Stimulated activated naive CD8-positive, alpha-beta T cell treated with anti-CD3 and anti-CD28 coated beads, Interleukin-15, Interleukin-2, amounts not matched to agents 100 ng/mL and 50 ng/mL, for 24 hours (primary cell): Measurements from ENCODE around the gene PLCB4.

ENCODE experiments used
- H3K27ac Mint-ChIP-seq: one replicate; pipeline ENCODE4 v1.8.0; 2021; ENCODE audit warnings: mild to moderate bottlenecking, mixed read lengths
- H3K27me3 Mint-ChIP-seq: one replicate; pipeline ENCODE4 v1.8.0; 2021; ENCODE audit warnings: mixed read lengths
- H3K36me3 Mint-ChIP-seq: one replicate; pipeline ENCODE4 v1.8.0; 2021; ENCODE audit warnings: low read depth, mixed read lengths
- H3K4me1 Mint-ChIP-seq: one replicate; pipeline ENCODE4 v1.8.0; 2021; ENCODE audit warnings: low read depth, mixed read lengths
- H3K4me3 Mint-ChIP-seq: one replicate; pipeline ENCODE4 v1.8.0; 2021; ENCODE audit warnings: mild to moderate bottlenecking, mixed read lengths
- H3K9me3 Mint-ChIP-seq: one replicate; pipeline ENCODE4 v1.8.0; 2021; ENCODE audit warnings: mixed read lengths

Gene PLCB4

GRCh38 chr20:9474835-9475415 lies 406.0 kb downstream of the PLCB4 start:
- Mint-ChIP-seq H3K4me1 (no peaks in the 10 kb centered on the region), H3K4me3 (no peak overlapping the region), H3K36me3 (no peaks in the 10 kb centered on the region), H3K27me3 (no peaks in the 10 kb centered on the region), H3K27ac (no peak overlapping the region), H3K9me3 (no peaks in the 10 kb centered on the region)

GRCh38 chr20:9475456-9475855 lies 406.6 kb downstream of the PLCB4 start:
- H3K27me3 Mint-ChIP-seq: no peaks in the 10 kb centered on the region
- no peak overlapping the region for H3K4me3 Mint-ChIP-seq
- no peaks in the 10 kb centered on the region for H3K4me1 Mint-ChIP-seq
- H3K27ac Mint-ChIP-seq: no peak overlapping the region
- no peaks in the 10 kb centered on the region for H3K9me3 Mint-ChIP-seq
- no peaks in the 10 kb centered on the region for H3K36me3 Mint-ChIP-seq

- H3K9me3 Mint-ChIP-seq: no peaks in the 10 kb centered on the region
- H3K4me1 Mint-ChIP-seq: no peaks in the 10 kb centered on the region
- H3K27me3 Mint-ChIP-seq: no peaks in the 10 kb centered on the region
- no peak overlapping the region for H3K27ac Mint-ChIP-seq
- no peak overlapping the region for H3K4me3 Mint-ChIP-seq
- no peaks in the 10 kb centered on the region for H3K36me3 Mint-ChIP-seq
Observed at GRCh38 chr20:9476174-9476573, 407.3 kb downstream of the PLCB4 start.

- no peaks in the 10 kb centered on the region for H3K4me1 Mint-ChIP-seq
- no peak overlapping the region for H3K4me3 Mint-ChIP-seq
- H3K27ac Mint-ChIP-seq: no peak overlapping the region
- H3K36me3 Mint-ChIP-seq: no peaks in the 10 kb centered on the region
- H3K27me3 Mint-ChIP-seq: no peaks in the 10 kb centered on the region
- H3K9me3 Mint-ChIP-seq: no peaks in the 10 kb centered on the region
Observed at GRCh38 chr20:9476637-9477036, 407.8 kb downstream of the PLCB4 start.

GRCh38 chr20:9478771-9479170 lies 409.9 kb downstream of the PLCB4 start:
- no peak overlapping the region for H3K27ac Mint-ChIP-seq
- H3K4me3 Mint-ChIP-seq: no peak overlapping the region
- H3K4me1 Mint-ChIP-seq: peaks cover 9% of the 10 kb centered on the region
- H3K36me3 Mint-ChIP-seq: no peaks in the 10 kb centered on the region
- peaks cover 5% of the 10 kb centered on the region for H3K9me3 Mint-ChIP-seq
- H3K27me3 Mint-ChIP-seq: no peaks in the 10 kb centered on the region

GRCh38 chr20:9480066-9480465 lies 411.2 kb downstream of the PLCB4 start:
- no peak overlapping the region for H3K4me3 Mint-ChIP-seq
- no peaks in the 10 kb centered on the region for H3K27me3 Mint-ChIP-seq
- peaks cover 9% of the 10 kb centered on the region for H3K4me1 Mint-ChIP-seq
- H3K9me3 Mint-ChIP-seq: peaks cover 5% of the 10 kb centered on the region
- no peaks in the 10 kb centered on the region for H3K36me3 Mint-ChIP-seq
- no peak overlapping the region for H3K27ac Mint-ChIP-seq

- Mint-ChIP-seq H3K27me3 (no peaks in the 10 kb centered on the region), H3K27ac (no peak overlapping the region), H3K4me1 (peaks cover 9% of the 10 kb centered on the region), H3K4me3 (no peak overlapping the region), H3K36me3 (no peaks in the 10 kb centered on the region), H3K9me3 (peaks cover 5% of the 10 kb centered on the region)
Observed at GRCh38 chr20:9482180-9482579, 413.3 kb downstream of the PLCB4 start.

- no peaks in the 10 kb centered on the region for H3K36me3 Mint-ChIP-seq
- no peak overlapping the region for H3K4me3 Mint-ChIP-seq
- no peak overlapping the region for H3K27ac Mint-ChIP-seq
- H3K9me3 Mint-ChIP-seq: peaks cover 5% of the 10 kb centered on the region
- H3K4me1 Mint-ChIP-seq: peaks cover 9% of the 10 kb centered on the region
- no peaks in the 10 kb centered on the region for H3K27me3 Mint-ChIP-seq
Observed at GRCh38 chr20:9483131-9483530, 414.2 kb downstream of the PLCB4 start.

GRCh38 chr20:9485614-9486340 lies 416.9 kb downstream of the PLCB4 start:
- peaks cover 9% of the 10 kb centered on the region for H3K4me1 Mint-ChIP-seq
- H3K4me3 Mint-ChIP-seq: no peak overlapping the region
- H3K36me3 Mint-ChIP-seq: no peaks in the 10 kb centered on the region
- no peak overlapping the region for H3K27ac Mint-ChIP-seq
- H3K9me3 Mint-ChIP-seq: peaks cover 9% of the 10 kb centered on the region
- H3K27me3 Mint-ChIP-seq: no peaks in the 10 kb centered on the region

GRCh38 chr20:9487231-9487630 lies 418.3 kb downstream of the PLCB4 start:
- H3K9me3 Mint-ChIP-seq: peaks cover 9% of the 10 kb centered on the region
- H3K4me3 Mint-ChIP-seq: no peak overlapping the region
- no peaks in the 10 kb centered on the region for H3K27me3 Mint-ChIP-seq
- H3K36me3 Mint-ChIP-seq: no peaks in the 10 kb centered on the region
- H3K4me1 Mint-ChIP-seq: peaks cover 6% of the 10 kb centered on the region
- no peak overlapping the region for H3K27ac Mint-ChIP-seq

- Mint-ChIP-seq H3K4me1 (no peaks in the 10 kb centered on the region), H3K27me3 (no peaks in the 10 kb centered on the region), H3K36me3 (no peaks in the 10 kb centered on the region), H3K27ac (no peak overlapping the region), H3K4me3 (no peak overlapping the region), H3K9me3 (peaks cover 4% of the 10 kb centered on the region)
Observed at GRCh38 chr20:9488063-9488462, 419.2 kb downstream of the PLCB4 start.

GRCh38 chr20:9490161-9490560 lies 421.3 kb downstream of the PLCB4 start:
- no peaks in the 10 kb centered on the region for H3K27me3 Mint-ChIP-seq
- H3K27ac Mint-ChIP-seq: no peak overlapping the region
- H3K4me3 Mint-ChIP-seq: no peak overlapping the region
- H3K4me1 Mint-ChIP-seq: no peaks in the 10 kb centered on the region
- no peaks in the 10 kb centered on the region for H3K36me3 Mint-ChIP-seq
- peaks cover 13% of the 10 kb centered on the region for H3K9me3 Mint-ChIP-seq

GRCh38 chr20:9490631-9491030 lies 421.7 kb downstream of the PLCB4 start:
- H3K27ac Mint-ChIP-seq: no peak overlapping the region
- peaks cover 13% of the 10 kb centered on the region for H3K9me3 Mint-ChIP-seq

GRCh38 chr20:9491324-9491723 lies 422.4 kb downstream of the PLCB4 start:
- no peaks in the 10 kb centered on the region for H3K36me3 Mint-ChIP-seq
- H3K9me3 Mint-ChIP-seq: peaks cover 13% of the 10 kb centered on the region
- no peak overlapping the region for H3K4me3 Mint-ChIP-seq
- H3K4me1 Mint-ChIP-seq: no peaks in the 10 kb centered on the region
- no peaks in the 10 kb centered on the region for H3K27me3 Mint-ChIP-seq
- H3K27ac Mint-ChIP-seq: no peak overlapping the region

More at GRCh38 chr20:9490631-9491030, 421.7 kb downstream of the PLCB4 start:
- H3K36me3 Mint-ChIP-seq: no peaks in the 10 kb centered on the region
- no peak overlapping the region for H3K4me3 Mint-ChIP-seq
- H3K27me3 Mint-ChIP-seq: no peaks in the 10 kb centered on the region
- H3K4me1 Mint-ChIP-seq: no peaks in the 10 kb centered on the region

GRCh38 chr20:9492067-9492466 lies 423.2 kb downstream of the PLCB4 start:
- no peaks in the 10 kb centered on the region for H3K36me3 Mint-ChIP-seq
- peaks cover 13% of the 10 kb centered on the region for H3K9me3 Mint-ChIP-seq
- H3K27ac Mint-ChIP-seq: no peak overlapping the region
- no peaks in the 10 kb centered on the region for H3K4me1 Mint-ChIP-seq
- H3K27me3 Mint-ChIP-seq: no peaks in the 10 kb centered on the region
- H3K4me3 Mint-ChIP-seq: no peak overlapping the region

- Mint-ChIP-seq H3K4me1 (no peaks in the 10 kb centered on the region), H3K36me3 (no peaks in the 10 kb centered on the region), H3K9me3 (peaks cover 13% of the 10 kb centered on the region), H3K4me3 (no peak overlapping the region), H3K27me3 (no peaks in the 10 kb centered on the region), H3K27ac (no peak overlapping the region)
Observed at GRCh38 chr20:9493803-9494202, 424.9 kb downstream of the PLCB4 start.
